ENCODE data around the gene ABR. TPM values are rescaled to one million over a fixed set of nuclear protein-coding genes. Genes with fewer than 3 reads are reported as not detected.

The ABR gene
- total RNA-seq, 4 donors from 2014 or later = 35.4 to 192 (median 138) TPM

DNA sequence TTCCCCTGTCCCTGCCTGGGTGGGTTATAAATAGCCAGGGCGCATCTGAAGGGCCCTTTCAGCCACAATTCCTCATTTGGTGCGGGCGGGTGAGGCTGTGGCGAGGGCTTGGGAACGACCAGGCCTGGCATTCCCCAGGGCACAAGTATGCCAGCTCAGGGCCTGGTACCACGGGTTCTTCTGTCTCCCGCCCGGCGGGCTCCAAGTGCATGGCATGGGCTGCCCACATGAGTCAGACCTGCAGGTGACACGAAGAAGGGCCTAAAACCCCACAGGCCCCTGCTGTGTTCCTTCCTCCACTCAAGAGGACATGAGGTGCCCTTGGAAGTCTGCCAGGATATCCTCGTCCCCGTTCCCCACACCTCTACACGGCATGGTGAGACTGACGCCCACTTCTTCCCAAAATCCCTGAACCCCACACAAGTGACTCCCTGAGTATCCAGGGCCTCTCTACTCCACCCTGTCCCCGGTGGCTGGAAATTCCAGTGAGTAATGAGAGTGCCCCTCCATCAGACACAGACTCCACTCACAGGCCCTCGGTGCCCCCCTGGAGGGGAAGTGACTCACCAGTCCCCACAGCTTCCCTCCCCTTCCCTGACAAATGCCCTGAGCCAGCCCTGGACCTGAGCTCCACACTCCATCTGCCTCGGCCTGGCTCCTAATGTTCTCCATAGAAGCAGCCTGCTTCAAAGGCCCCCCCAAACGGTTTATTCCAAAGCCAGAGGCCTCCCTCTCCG, 68.8 kb downstream of the ABR start:
- TF ChIP-seq POLR2A (IDR thresholded peaks at IDR 0.05) = no peak
- TF ChIP-seq, protein P1, sequence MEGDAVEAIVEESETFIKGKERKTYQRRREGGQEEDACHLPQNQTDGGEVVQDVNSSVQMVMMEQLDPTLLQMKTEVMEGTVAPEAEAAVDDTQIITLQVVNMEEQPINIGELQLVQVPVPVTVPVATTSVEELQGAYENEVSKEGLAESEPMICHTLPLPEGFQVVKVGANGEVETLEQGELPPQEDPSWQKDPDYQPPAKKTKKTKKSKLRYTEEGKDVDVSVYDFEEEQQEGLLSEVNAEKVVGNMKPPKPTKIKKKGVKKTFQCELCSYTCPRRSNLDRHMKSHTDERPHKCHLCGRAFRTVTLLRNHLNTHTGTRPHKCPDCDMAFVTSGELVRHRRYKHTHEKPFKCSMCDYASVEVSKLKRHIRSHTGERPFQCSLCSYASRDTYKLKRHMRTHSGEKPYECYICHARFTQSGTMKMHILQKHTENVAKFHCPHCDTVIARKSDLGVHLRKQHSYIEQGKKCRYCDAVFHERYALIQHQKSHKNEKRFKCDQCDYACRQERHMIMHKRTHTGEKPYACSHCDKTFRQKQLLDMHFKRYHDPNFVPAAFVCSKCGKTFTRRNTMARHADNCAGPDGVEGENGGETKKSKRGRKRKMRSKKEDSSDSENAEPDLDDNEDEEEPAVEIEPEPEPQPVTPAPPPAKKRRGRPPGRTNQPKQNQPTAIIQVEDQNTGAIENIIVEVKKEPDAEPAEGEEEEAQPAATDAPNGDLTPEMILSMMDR (IDR thresholded peaks at IDR 0.05) = no peak
- DNase-seq = peak; percentile 55 to 72
- no peaks in the 10 kb centered on the region for H3K9me3 ChIP-seq
- no peak overlapping the region for H3K4me3 ChIP-seq
- intact Hi-C loops (cut with DNase I; ENCODE audit: low total_unique reads) = no loop called here
- H3K36me3 ChIP-seq = no peaks in the 10 kb centered on the region
- H3K4me1 ChIP-seq = peaks cover 0 to 21% of the 10 kb centered on the region in 2 donors
- H3K27me3 ChIP-seq = no peaks in the 10 kb centered on the region
- H3K27ac ChIP-seq = peak overlapping the region; percentile 72 to 90

DNA sequence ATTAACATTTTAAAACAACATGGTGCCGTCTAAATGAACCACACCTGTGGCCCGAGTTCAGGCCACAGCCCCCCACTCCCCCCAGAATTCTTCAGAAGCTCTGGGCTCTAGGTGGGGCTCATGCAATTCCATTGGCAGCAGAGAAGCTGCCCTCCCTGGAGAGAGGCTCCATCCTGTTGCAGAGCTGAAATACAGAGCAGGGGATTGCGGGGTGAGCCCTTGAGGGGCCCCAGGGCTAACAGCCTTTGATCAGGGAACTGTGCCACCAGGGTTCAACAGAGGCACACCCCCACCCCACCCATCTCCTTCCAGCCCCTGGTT, 69.3 kb downstream of the ABR start:
- TF ChIP-seq, protein P1 (IDR thresholded peaks at IDR 0.05) = no peak
- no peak for TF ChIP-seq POLR2A (IDR thresholded peaks at IDR 0.05)
- DNase-seq = no peak
- Histone ChIP-seq H3K9me3 (no peaks in the 10 kb centered on the region), H3K4me1 (peaks cover 0 to 25% of the 10 kb centered on the region in 2 donors), H3K36me3 (no peaks in the 10 kb centered on the region), H3K4me3 (no peak overlapping the region), H3K27me3 (no peaks in the 10 kb centered on the region), H3K27ac (peak overlapping the region; percentile 72 to 90)
- intact Hi-C loops (cut with DNase I; ENCODE audit: low total_unique reads) = no loop called here

DNA sequence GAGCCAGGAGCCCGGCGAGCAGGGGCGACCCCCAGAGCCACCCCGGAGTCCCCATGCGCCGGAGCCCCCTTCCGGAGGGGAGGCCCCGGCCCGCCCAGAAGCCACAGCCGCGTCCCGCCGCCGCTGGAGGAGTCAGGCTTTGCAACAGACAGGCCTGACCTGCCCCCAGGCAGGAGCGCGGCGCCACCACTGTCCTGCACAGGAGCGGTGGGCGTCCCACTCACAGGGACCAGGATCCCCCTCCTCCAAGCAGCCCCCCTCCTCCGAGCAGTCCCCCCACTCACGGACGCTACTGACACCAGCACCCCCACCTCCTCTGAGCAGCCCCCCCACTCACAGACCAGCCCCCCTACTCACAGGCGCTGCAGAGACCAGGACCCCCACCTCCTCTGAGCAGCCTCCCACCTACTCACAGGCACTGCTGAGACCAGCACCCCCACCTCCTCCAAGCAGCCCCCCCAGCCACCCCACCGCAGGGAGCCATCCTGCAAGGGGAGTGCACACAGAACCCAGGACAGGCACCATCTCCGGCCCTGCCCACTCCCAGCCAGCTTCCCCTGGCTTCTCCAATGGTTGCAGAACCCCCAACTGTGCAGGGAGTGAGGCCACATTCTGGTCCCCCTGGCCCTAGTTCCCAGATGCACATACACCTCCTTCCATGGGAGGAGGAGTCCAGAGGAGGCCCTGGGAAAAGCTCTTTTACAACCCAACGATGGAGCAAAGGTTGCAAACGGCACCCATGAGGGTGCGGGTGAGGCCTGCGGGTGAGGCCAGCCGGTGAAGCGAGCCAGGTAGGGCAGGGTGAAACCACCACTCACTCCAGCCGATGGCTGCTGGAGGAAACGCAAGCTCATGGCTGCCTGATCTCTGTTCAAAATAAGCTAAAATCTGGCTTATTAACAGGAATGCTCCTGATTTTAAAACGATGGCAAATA, 69.9 kb downstream of the ABR start:
- H3K4me1 ChIP-seq = peaks cover 0 to 26% of the 10 kb centered on the region in 2 donors
- no peaks in the 10 kb centered on the region for H3K36me3 ChIP-seq
- intact Hi-C loops (cut with DNase I; ENCODE audit: low total_unique reads) = no loop called here
- H3K9me3 ChIP-seq = no peaks in the 10 kb centered on the region
- peak overlapping the region; percentile 72 to 90 for H3K27ac ChIP-seq
- no peak for TF ChIP-seq POLR2A (IDR thresholded peaks at IDR 0.05)
- TF ChIP-seq, protein P1 (IDR thresholded peaks at IDR 0.05) = peak in 1 of 4 experiments; percentile 2
- H3K4me3 ChIP-seq = peak overlapping the region; percentile 43 to 80
- DNase-seq = no peak
- no peaks in the 10 kb centered on the region for H3K27me3 ChIP-seq

DNA sequence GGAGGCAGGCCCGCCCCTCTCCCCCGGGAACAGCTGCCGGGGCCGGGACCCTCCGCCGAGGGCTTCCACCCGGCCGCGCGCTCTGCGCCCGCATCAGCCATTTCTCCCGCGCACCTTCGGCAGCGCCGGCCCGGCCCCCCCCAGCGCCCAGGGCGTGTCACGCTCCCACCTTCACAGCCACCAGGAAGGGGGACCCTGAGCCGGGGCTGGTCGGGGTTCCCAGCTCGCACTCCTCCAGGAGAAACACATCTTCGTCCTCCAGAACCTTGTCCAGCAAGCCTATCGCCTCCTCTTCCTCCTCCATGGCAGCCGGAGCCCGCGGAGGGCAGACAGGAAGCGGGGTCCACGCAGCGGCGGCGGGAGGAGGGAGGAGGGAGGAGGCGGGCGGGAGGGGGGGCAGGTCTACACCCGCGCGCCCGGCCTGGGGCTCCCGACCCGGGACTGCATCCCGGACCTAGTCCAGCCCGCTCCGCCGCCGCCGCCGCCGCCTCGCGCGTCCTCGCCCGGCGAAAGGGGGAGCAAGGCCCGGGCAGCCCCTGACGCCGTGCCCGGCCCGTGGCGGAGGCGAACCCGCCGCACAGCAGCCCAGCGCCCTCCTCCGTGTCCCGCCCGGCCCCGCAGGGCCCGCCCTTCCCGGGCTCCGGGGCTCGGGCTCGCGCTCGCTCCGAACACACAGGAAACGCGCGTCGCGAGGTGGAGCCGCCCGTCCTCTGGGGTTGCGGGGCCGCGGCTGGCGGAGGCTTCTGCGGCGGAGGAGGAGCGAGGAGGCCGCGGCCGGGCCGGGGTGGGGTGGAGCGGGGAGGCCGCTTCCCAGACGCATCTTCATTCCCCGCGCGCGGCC, 70.8 kb downstream of the ABR start:
- no peaks in the 10 kb centered on the region for H3K36me3 ChIP-seq
- H3K4me1 ChIP-seq = peaks cover 0 to 26% of the 10 kb centered on the region in 2 donors
- DNase-seq = peak in 1 of 2 donors; percentile 59
- intact Hi-C loops (cut with DNase I; ENCODE audit: low total_unique reads) = no loop called here
- H3K9me3 ChIP-seq = no peaks in the 10 kb centered on the region
- TF ChIP-seq, protein P1 (IDR thresholded peaks at IDR 0.05) = peak in 1 of 4 experiments; percentile 6
- peak in 1 of 2 donors; percentile 37 for TF ChIP-seq POLR2A (IDR thresholded peaks at IDR 0.05)
- peak overlapping the region; percentile 72 to 90 for H3K27ac ChIP-seq
- no peaks in the 10 kb centered on the region for H3K27me3 ChIP-seq
- H3K4me3 ChIP-seq = peak overlapping the region; percentile 43 to 80
